WTC11 (cell line): ENCODE data around the gene ZCCHC8.

ENCODE experiments used
- ATF2 ChIP-seq: sonication (generic); formaldehyde crosslinking; IDR thresholded peaks from 2 replicates; pipeline ENCODE4 v1.8.1; 2022; ENCODE audit warnings: low read depth, missing genetic modification reagents, borderline replicate concordance
- CTCF ChIP-seq: fragments of 200-600 bp; IDR thresholded peaks from 2 replicates; pipeline ENCODE4 v1.8.0; 2022; ENCODE audit warnings: antibody characterized with exemption
- ESRRA ChIP-seq: sonication (generic); formaldehyde crosslinking; IDR thresholded peaks from 2 replicates; pipeline ENCODE4 v1.8.1; 2022; ENCODE audit warnings: mild to moderate bottlenecking, missing genetic modification reagents, borderline replicate concordance
- IRF1 ChIP-seq: sonication (generic); formaldehyde crosslinking; IDR thresholded peaks from 2 replicates; pipeline ENCODE4 v1.8.0; 2023; ENCODE audit warnings: missing genetic modification reagents
- JUN ChIP-seq: sonication (generic); formaldehyde crosslinking; IDR thresholded peaks from 2 replicates; pipeline ENCODE4 v1.8.0; 2023; ENCODE audit warnings: mild to moderate bottlenecking, missing genetic modification reagents
- MYBL2 ChIP-seq: sonication (generic); formaldehyde crosslinking; IDR thresholded peaks from 2 replicates; pipeline ENCODE4 v1.8.1; 2023; ENCODE audit warnings: mild to moderate bottlenecking, moderate library complexity, missing genetic modification reagents
- NR2C2 ChIP-seq: sonication (generic); formaldehyde crosslinking; IDR thresholded peaks from 2 replicates; pipeline ENCODE4 v1.8.0; 2022; ENCODE audit warnings: mild to moderate bottlenecking, missing genetic modification reagents
- STAT6 ChIP-seq: sonication (generic); formaldehyde crosslinking; conservative IDR thresholded peaks from 2 replicates; pipeline ENCODE4 v1.8.1; 2023; ENCODE audit warnings: mild to moderate bottlenecking, low read depth, missing genetic modification reagents, moderate library complexity
- TEAD1 ChIP-seq: sonication (generic); formaldehyde crosslinking; IDR thresholded peaks from 2 replicates; pipeline ENCODE4 v1.8.0; 2022; ENCODE audit warnings: mild to moderate bottlenecking, missing genetic modification reagents
- TP53 ChIP-seq: sonication (generic); formaldehyde crosslinking; IDR thresholded peaks from 2 replicates; pipeline ENCODE4 v1.8.1; 2023; ENCODE audit warnings: mild to moderate bottlenecking, missing genetic modification reagents
- USF1 ChIP-seq: sonication (generic); formaldehyde crosslinking; IDR thresholded peaks from 2 replicates; pipeline ENCODE4 v1.8.0; 2022; ENCODE audit warnings: mild to moderate bottlenecking, missing genetic modification reagents
- USF2 ChIP-seq: sonication (generic); formaldehyde crosslinking; IDR thresholded peaks from 2 replicates; pipeline ENCODE4 v1.8.1; 2023; ENCODE audit warnings: mild to moderate bottlenecking, missing genetic modification reagents, moderate library complexity
- ZBTB21 ChIP-seq: sonication (generic); formaldehyde crosslinking; IDR thresholded peaks from 2 replicates; pipeline ENCODE4 v1.8.1; 2023; ENCODE audit warnings: mild to moderate bottlenecking, missing genetic modification reagents, borderline replicate concordance
- TF ChIP-seq, protein P1 (sequence below): sonication (generic); formaldehyde crosslinking; IDR thresholded peaks from 2 replicates; pipeline ENCODE4 v1.8.0; 2022; ENCODE audit warnings: missing genetic modification reagents

DNA sequence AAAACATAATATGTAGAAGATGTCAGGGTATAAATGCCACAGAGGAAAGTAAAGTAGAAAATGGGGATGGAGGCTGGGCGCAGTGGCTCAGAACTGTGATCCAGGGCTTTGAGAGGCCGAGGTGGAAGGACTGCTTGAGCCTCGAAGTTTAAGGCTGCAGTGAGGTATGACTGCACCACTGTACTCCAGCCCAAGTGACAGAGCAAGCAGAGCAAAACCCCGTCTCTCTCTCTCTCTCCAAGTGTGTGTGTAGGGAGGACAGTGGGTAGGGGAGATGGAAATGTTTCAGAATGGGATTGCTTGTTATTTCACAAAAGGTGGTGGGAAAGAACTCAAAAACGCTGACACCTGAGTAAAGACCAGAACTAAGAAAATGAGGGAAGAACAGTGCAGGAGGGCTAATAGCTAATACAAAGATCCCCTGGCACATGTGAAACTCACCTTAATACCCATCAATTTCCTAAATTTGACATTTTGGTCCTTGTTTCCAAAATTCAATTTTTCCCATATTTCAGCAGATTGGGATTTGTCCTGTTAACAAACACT lies 5.7 kb upstream of the ZCCHC8 start:
- no peak for TF ChIP-seq USF1 (CRISPR knock-in tag)
- TF ChIP-seq CTCF, result no peak
- no peak for TF ChIP-seq ZBTB21 (CRISPR knock-in tag)
- no peak for TF ChIP-seq IRF1 (CRISPR knock-in tag)
- no peak for TF ChIP-seq NR2C2 (CRISPR knock-in tag)
- no peak for TF ChIP-seq USF2 (CRISPR knock-in tag)
- TF ChIP-seq ATF2 (CRISPR knock-in tag), result no peak
- TF ChIP-seq ESRRA, result no peak
- no peak for TF ChIP-seq TEAD1 (CRISPR knock-in tag)
- no peak for TF ChIP-seq STAT6
- no peak for TF ChIP-seq JUN (CRISPR knock-in tag)
- no peak for TF ChIP-seq TP53 (CRISPR knock-in tag)
- TF ChIP-seq MYBL2 (CRISPR knock-in tag), result no peak
- TF ChIP-seq, protein P1, sequence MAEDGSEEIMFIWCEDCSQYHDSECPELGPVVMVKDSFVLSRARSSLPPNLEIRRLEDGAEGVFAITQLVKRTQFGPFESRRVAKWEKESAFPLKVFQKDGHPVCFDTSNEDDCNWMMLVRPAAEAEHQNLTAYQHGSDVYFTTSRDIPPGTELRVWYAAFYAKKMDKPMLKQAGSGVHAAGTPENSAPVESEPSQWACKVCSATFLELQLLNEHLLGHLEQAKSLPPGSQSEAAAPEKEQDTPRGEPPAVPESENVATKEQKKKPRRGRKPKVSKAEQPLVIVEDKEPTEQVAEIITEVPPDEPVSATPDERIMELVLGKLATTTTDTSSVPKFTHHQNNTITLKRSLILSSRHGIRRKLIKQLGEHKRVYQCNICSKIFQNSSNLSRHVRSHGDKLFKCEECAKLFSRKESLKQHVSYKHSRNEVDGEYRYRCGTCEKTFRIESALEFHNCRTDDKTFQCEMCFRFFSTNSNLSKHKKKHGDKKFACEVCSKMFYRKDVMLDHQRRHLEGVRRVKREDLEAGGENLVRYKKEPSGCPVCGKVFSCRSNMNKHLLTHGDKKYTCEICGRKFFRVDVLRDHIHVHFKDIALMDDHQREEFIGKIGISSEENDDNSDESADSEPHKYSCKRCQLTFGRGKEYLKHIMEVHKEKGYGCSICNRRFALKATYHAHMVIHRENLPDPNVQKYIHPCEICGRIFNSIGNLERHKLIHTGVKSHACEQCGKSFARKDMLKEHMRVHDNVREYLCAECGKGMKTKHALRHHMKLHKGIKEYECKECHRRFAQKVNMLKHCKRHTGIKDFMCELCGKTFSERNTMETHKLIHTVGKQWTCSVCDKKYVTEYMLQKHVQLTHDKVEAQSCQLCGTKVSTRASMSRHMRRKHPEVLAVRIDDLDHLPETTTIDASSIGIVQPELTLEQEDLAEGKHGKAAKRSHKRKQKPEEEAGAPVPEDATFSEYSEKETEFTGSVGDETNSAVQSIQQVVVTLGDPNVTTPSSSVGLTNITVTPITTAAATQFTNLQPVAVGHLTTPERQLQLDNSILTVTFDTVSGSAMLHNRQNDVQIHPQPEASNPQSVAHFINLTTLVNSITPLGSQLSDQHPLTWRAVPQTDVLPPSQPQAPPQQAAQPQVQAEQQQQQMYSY (CRISPR knock-in tag), result no peak
